Activated naive CD4-positive, alpha-beta T cell treated with anti-CD3 and anti-CD28 coated beads, Interleukin-2, amount 10 ng/mL, durations not matched to agents 7 days and 5 days (primary cell): ENCODE results near the gene CORO1C.

ENCODE experiments used
- CTCF ChIA-PET: fragments of 350-600 bp; sonication (Branson Sonifier 250); formaldehyde crosslinking; loops from one replicate; lab custom pipeline; 2021; ENCODE audit warnings: antibody characterized with exemption; lab: Charles Lee
- DNase-seq: peaks from one replicate; pipeline ENCODE4 v3.0.0-alpha.2; 2020
- H3K27ac Mint-ChIP-seq: one replicate; pipeline ENCODE4 v1.8.0; 2021; ENCODE audit warnings: mild to moderate bottlenecking, moderate library complexity, mixed read lengths
- H3K27me3 Mint-ChIP-seq: one replicate; pipeline ENCODE4 v1.8.0; 2021; ENCODE audit warnings: mild to moderate bottlenecking, mixed read lengths
- H3K36me3 Mint-ChIP-seq: one replicate; pipeline ENCODE4 v1.8.0; 2021; ENCODE audit warnings: mixed read lengths
- H3K4me1 Mint-ChIP-seq: one replicate; pipeline ENCODE4 v1.8.0; 2021; ENCODE audit warnings: mixed read lengths
- H3K4me3 Mint-ChIP-seq: one replicate; pipeline ENCODE4 v1.8.0; 2021; ENCODE audit warnings: mild to moderate bottlenecking, moderate library complexity, mixed read lengths
- H3K9me3 Mint-ChIP-seq: one replicate; pipeline ENCODE4 v1.8.0; 2021; ENCODE audit warnings: mixed read lengths

Gene CORO1C

GRCh38 chr12:108614041-108614440 lies 117.3 kb downstream of the CORO1C start:
- H3K27ac Mint-ChIP-seq: no peak overlapping the region
- H3K4me1 Mint-ChIP-seq: peaks cover 30% of the 10 kb centered on the region
- peaks cover 34% of the 10 kb centered on the region for H3K36me3 Mint-ChIP-seq
- H3K4me3 Mint-ChIP-seq: no peak overlapping the region
- peaks cover 21% of the 10 kb centered on the region for H3K27me3 Mint-ChIP-seq
- CTCF ChIA-PET: interaction anchor here (1.0 to 9.2 kb wide), 3 partner anchors 36 to 50 kb away, joined by 3 to 268 read pairs (median 7); partner anchors contain the start of genes ISCU and SART3
- DNase-seq: no peak
- H3K9me3 Mint-ChIP-seq: peaks cover 15% of the 10 kb centered on the region

- DNase-seq: no peak
- CTCF ChIA-PET: interaction anchor here (1.0 to 2.2 kb wide), 3 partner anchors 33 to 51 kb away, joined by 3 to 7 read pairs (median 7); no protein-coding TSS in a partner anchor
- peaks cover 23% of the 10 kb centered on the region for H3K27me3 Mint-ChIP-seq
- H3K36me3 Mint-ChIP-seq: peaks cover 32% of the 10 kb centered on the region
- H3K4me1 Mint-ChIP-seq: peaks cover 25% of the 10 kb centered on the region
- H3K9me3 Mint-ChIP-seq: peaks cover 15% of the 10 kb centered on the region
- no peak overlapping the region for H3K4me3 Mint-ChIP-seq
- no peak overlapping the region for H3K27ac Mint-ChIP-seq
Measured at GRCh38 chr12:108613548-108613947, 117.8 kb downstream of the CORO1C start.

- peaks cover 31% of the 10 kb centered on the region for H3K36me3 Mint-ChIP-seq
- no peak for DNase-seq
- H3K27me3 Mint-ChIP-seq: peaks cover 25% of the 10 kb centered on the region
- H3K9me3 Mint-ChIP-seq: peaks cover 15% of the 10 kb centered on the region
- no peak overlapping the region for H3K4me3 Mint-ChIP-seq
- CTCF ChIA-PET: interaction anchor here (0.7 to 2.2 kb wide), 6 partner anchors 9 to 192 kb away, joined by 3 to 7 read pairs (median 3); no protein-coding TSS in a partner anchor
- H3K27ac Mint-ChIP-seq: no peak overlapping the region
- H3K4me1 Mint-ChIP-seq: peaks cover 18% of the 10 kb centered on the region
Measured at GRCh38 chr12:108612788-108613282, 118.5 kb downstream of the CORO1C start.

DNA sequence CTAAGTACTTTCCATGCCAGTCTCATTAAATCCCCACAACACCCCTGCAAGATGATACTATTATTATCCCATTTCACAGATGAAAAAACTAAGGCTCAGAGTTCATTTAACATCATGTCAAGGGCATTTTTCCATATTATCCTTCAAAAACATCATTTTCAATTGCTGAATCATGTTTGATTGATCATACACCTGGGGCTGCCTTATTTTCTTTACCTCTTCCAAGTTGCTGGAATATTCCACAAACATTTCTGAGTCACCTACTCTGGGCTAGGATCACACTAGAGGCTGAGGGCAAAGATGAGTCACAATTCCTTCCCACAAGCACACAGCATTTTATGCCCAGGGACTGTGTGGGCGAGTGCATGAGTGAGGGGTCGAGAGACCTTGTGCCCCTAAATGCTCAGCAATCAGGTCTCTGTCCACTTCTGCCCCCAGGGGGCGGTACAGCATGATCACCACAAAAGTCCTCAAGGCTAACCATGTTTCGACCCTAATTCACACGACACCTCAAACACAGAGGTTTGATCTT lies 119.4 kb downstream of the CORO1C start:
- H3K4me1 Mint-ChIP-seq: peaks cover 10% of the 10 kb centered on the region
- DNase-seq: peak; percentile 64
- no peak overlapping the region for H3K4me3 Mint-ChIP-seq
- H3K36me3 Mint-ChIP-seq: peaks cover 24% of the 10 kb centered on the region
- CTCF ChIA-PET: interaction anchor here (0.7 to 2.2 kb wide), 4 partner anchors 8 to 193 kb away, joined by 3 to 7 read pairs (median 5); no protein-coding TSS in a partner anchor
- H3K9me3 Mint-ChIP-seq: peaks cover 13% of the 10 kb centered on the region
- H3K27me3 Mint-ChIP-seq: peaks cover 25% of the 10 kb centered on the region
- H3K27ac Mint-ChIP-seq: no peak overlapping the region

GRCh38 chr12:108610856-108611605 lies 120.3 kb downstream of the CORO1C start:
- H3K36me3 Mint-ChIP-seq: peaks cover 15% of the 10 kb centered on the region
- no peak for DNase-seq
- H3K27me3 Mint-ChIP-seq: peaks cover 25% of the 10 kb centered on the region
- H3K4me1 Mint-ChIP-seq: peaks cover under 1% of the 10 kb centered on the region
- H3K9me3 Mint-ChIP-seq: peaks cover 6% of the 10 kb centered on the region
- no peak overlapping the region for H3K27ac Mint-ChIP-seq
- CTCF ChIA-PET: interaction anchor here (0.5 to 1.0 kb wide), 2 partner anchors 38 to 401 kb away, joined by 3 to 6 read pairs; no protein-coding TSS in a partner anchor
- H3K4me3 Mint-ChIP-seq: no peak overlapping the region

- Mint-ChIP-seq H3K4me1 (no peaks in the 10 kb centered on the region), H3K27ac (no peak overlapping the region), H3K4me3 (no peak overlapping the region), H3K27me3 (peaks cover 27% of the 10 kb centered on the region), H3K9me3 (peaks cover 5% of the 10 kb centered on the region), H3K36me3 (peaks cover 9% of the 10 kb centered on the region)
- CTCF ChIA-PET: interaction anchor here (1.0 kb wide), 1 partner anchor 37 kb away, joined by 3 read pairs; no protein-coding TSS in a partner anchor
- DNase-seq: no peak
Measured at GRCh38 chr12:108610336-108610815, 120.9 kb downstream of the CORO1C start.

GRCh38 chr12:108609537-108610335 lies 121.6 kb downstream of the CORO1C start:
- no peak overlapping the region for H3K4me3 Mint-ChIP-seq
- CTCF ChIA-PET: interaction anchor here (1.0 to 1.5 kb wide), 2 partner anchors 8 to 36 kb away, joined by 3 read pairs; no protein-coding TSS in a partner anchor
- no peak for DNase-seq
- no peaks in the 10 kb centered on the region for H3K4me1 Mint-ChIP-seq
- H3K9me3 Mint-ChIP-seq: peaks cover 5% of the 10 kb centered on the region
- peaks cover 30% of the 10 kb centered on the region for H3K27me3 Mint-ChIP-seq
- peaks cover 5% of the 10 kb centered on the region for H3K36me3 Mint-ChIP-seq
- no peak overlapping the region for H3K27ac Mint-ChIP-seq

GRCh38 chr12:108608616-108609015 lies 122.7 kb downstream of the CORO1C start:
- H3K4me1 Mint-ChIP-seq: no peaks in the 10 kb centered on the region

GRCh38 chr12:108607981-108608600 lies 123.2 kb downstream of the CORO1C start:
- Mint-ChIP-seq H3K9me3 (peaks cover 5% of the 10 kb centered on the region), H3K4me3 (no peak overlapping the region), H3K4me1 (no peaks in the 10 kb centered on the region), H3K27ac (no peak overlapping the region), H3K36me3 (no peaks in the 10 kb centered on the region), H3K27me3 (peaks cover 33% of the 10 kb centered on the region)
- DNase-seq: no peak
- CTCF ChIA-PET: interaction anchor here (1.5 kb wide), 1 partner anchor 10 kb away, joined by 4 read pairs; no protein-coding TSS in a partner anchor

More at GRCh38 chr12:108608616-108609015, 122.7 kb downstream of the CORO1C start:
- CTCF ChIA-PET: interaction anchor here (1.5 kb wide), 1 partner anchor 9 kb away, joined by 3 read pairs; no protein-coding TSS in a partner anchor
- Mint-ChIP-seq H3K27me3 (peaks cover 33% of the 10 kb centered on the region), H3K9me3 (peaks cover 5% of the 10 kb centered on the region), H3K27ac (no peak overlapping the region), H3K4me3 (no peak overlapping the region), H3K36me3 (no peaks in the 10 kb centered on the region)
- no peak for DNase-seq

- H3K36me3 Mint-ChIP-seq: no peaks in the 10 kb centered on the region
- peaks cover 5% of the 10 kb centered on the region for H3K9me3 Mint-ChIP-seq
- no peak overlapping the region for H3K4me3 Mint-ChIP-seq
- no peak for DNase-seq
- CTCF ChIA-PET: no interaction called here
- H3K27ac Mint-ChIP-seq: no peak overlapping the region
- no peaks in the 10 kb centered on the region for H3K4me1 Mint-ChIP-seq
- H3K27me3 Mint-ChIP-seq: peaks cover 33% of the 10 kb centered on the region
Measured at GRCh38 chr12:108606492-108606891, 124.8 kb downstream of the CORO1C start.

GRCh38 chr12:108605690-108606406 lies 125.5 kb downstream of the CORO1C start:
- no peak overlapping the region for H3K4me3 Mint-ChIP-seq
- no peak overlapping the region for H3K27ac Mint-ChIP-seq
- H3K9me3 Mint-ChIP-seq: peaks cover 5% of the 10 kb centered on the region
- no peaks in the 10 kb centered on the region for H3K4me1 Mint-ChIP-seq
- DNase-seq: no peak
- H3K27me3 Mint-ChIP-seq: peaks cover 29% of the 10 kb centered on the region
- CTCF ChIA-PET: interaction anchor here (1.2 kb wide), 1 partner anchor 12 kb away, joined by 3 read pairs; no protein-coding TSS in a partner anchor
- no peaks in the 10 kb centered on the region for H3K36me3 Mint-ChIP-seq

GRCh38 chr12:108605000-108605689 lies 126.2 kb downstream of the CORO1C start:
- Mint-ChIP-seq H3K9me3 (peaks cover 5% of the 10 kb centered on the region), H3K27me3 (peaks cover 21% of the 10 kb centered on the region), H3K27ac (peak overlapping the region; percentile 66), H3K4me1 (no peaks in the 10 kb centered on the region), H3K36me3 (no peaks in the 10 kb centered on the region), H3K4me3 (no peak overlapping the region)
- no peak for DNase-seq
- CTCF ChIA-PET: interaction anchor here (0.8 to 1.2 kb wide), 2 partner anchors 13 to 37 kb away, joined by 3 read pairs; no protein-coding TSS in a partner anchor
